CD4-positive, alpha-beta T cell (primary cell): ENCODE results near the gene SPOCD1. TPM values are rescaled to one million over a fixed set of nuclear protein-coding genes. Genes with fewer than 3 reads are reported as not detected.

ENCODE experiments used
- ATAC-seq: fragments of 200-7000 bp; cut with Tn5 transposase; one replicate; pipeline ENCODE4 v1.10.0; 2022; ENCODE audit warnings: mild to moderate bottlenecking; ENCODE audit not compliant: poor library complexity
- CTCF ChIA-PET: fragments of 350-600 bp; sonication (Branson Sonifier 250); formaldehyde crosslinking; loops from one replicate; lab custom pipeline; 2021; ENCODE audit warnings: antibody characterized with exemption, inconsistent platforms; lab: Charles Lee
- POLR2A ChIA-PET: fragments of 350-600 bp; sonication (Branson Sonifier 250); formaldehyde crosslinking; loops from one replicate; lab custom pipeline; 2021; ENCODE audit warnings: antibody characterized with exemption, inconsistent platforms; lab: Charles Lee
- DNase-seq, 14 experiments: peaks; one replicate each; pipeline ENCODE4 v3.0.0-alpha.2; 2013 to 2020; ENCODE audit warnings: mixed read lengths in 2 of 14
- H3K27ac ChIP-seq, 2 donors: one replicate each; pipeline versions ENCODE4 v1.5.1 to v1.7.0; 2013; ENCODE audit warnings: low read length in 2 of 2, low read depth in 1 of 2, mild to moderate bottlenecking in 1 of 2
- H3K27me3 ChIP-seq, 2 experiments: 1 replicate in 1 of 2; 2 replicates in 1 of 2; pipeline versions ENCODE4 v1.6.1 to v1.7.0; 2013; ENCODE audit warnings: low read length in 2 of 2, control low read depth in 1 of 2, mild to moderate bottlenecking in 1 of 2, moderate library complexity in 1 of 2; ENCODE audit not compliant: insufficient read depth in 2 of 2, control insufficient read depth in 1 of 2
- H3K36me3 ChIP-seq: one replicate; pipeline ENCODE4 v1.6.1; 2013; ENCODE audit warnings: low read length, control low read depth; ENCODE audit not compliant: insufficient read depth
- H3K4me1 ChIP-seq: one replicate; pipeline ENCODE4 v1.6.1; 2013; ENCODE audit warnings: low read length, control low read depth; ENCODE audit not compliant: insufficient read depth
- H3K4me3 ChIP-seq: one replicate; pipeline ENCODE4 v1.5.1; 2013; ENCODE audit warnings: mild to moderate bottlenecking, low read length, moderate library complexity
- H3K9me3 ChIP-seq, 2 experiments: 1 replicate in 1 of 2; 2 replicates in 1 of 2; pipeline versions ENCODE4 v1.6.1 to v1.7.0; 2013; ENCODE audit warnings: low read length in 2 of 2, mild to moderate bottlenecking in 2 of 2, control low read depth in 1 of 2, moderate library complexity in 1 of 2; ENCODE audit not compliant: control insufficient read depth in 1 of 2, insufficient read depth in 1 of 2
- H3K27ac Mint-ChIP-seq: one replicate; pipeline ENCODE4 v1.8.0; 2020; ENCODE audit warnings: mixed read lengths
- H3K27me3 Mint-ChIP-seq: one replicate; pipeline ENCODE4 v1.8.0; 2021; ENCODE audit warnings: mixed read lengths
- H3K36me3 Mint-ChIP-seq: one replicate; pipeline ENCODE4 v1.8.0; 2021; ENCODE audit warnings: low read depth, mixed read lengths
- H3K4me1 Mint-ChIP-seq: one replicate; pipeline ENCODE4 v1.8.0; 2021; ENCODE audit warnings: low read depth, mixed read lengths
- H3K4me3 Mint-ChIP-seq: one replicate; pipeline ENCODE4 v1.8.0; 2020; ENCODE audit warnings: mild to moderate bottlenecking, mixed read lengths
- H3K9me3 Mint-ChIP-seq: one replicate; pipeline ENCODE4 v1.8.0; 2020; ENCODE audit warnings: mixed read lengths
- intact Hi-C, 2 experiments: fragments of 100-400 bp; cut with DNase I in 1 of 2; cut with micrococcal nuclease in 1 of 2; formaldehyde crosslinking; loops; one replicate each; pipeline versions ENCODE4 v1.15.1 to v1.9.0; 2023 to 2025; cut with DNase I, micrococcal nuclease
- total RNA-seq, 174 experiments: library from RNA in 2 of 174; stranded (reverse) in 2 of 174; gene quantifications; one replicate each; pipeline ENCODE4 v1.2.3 and lab custom pipeline; 2021 to 2026
- TF ChIP-seq, protein P1 (sequence below): fragments of 200-600 bp; IDR thresholded peaks from one replicate; pipeline ENCODE4 v1.8.0; 2022; ENCODE audit warnings: antibody characterized with exemption, mild to moderate bottlenecking

SPOCD1 gene
- total RNA-seq, 2 experiments from 2014 or later, result 0.11 to 0.27 TPM

- Histone ChIP-seq H3K36me3 (no peaks in the 10 kb centered on the region), H3K27ac (no peak overlapping the region), H3K27me3 (no peaks in the 10 kb centered on the region), H3K4me1 (peaks cover 23% of the 10 kb centered on the region), H3K9me3 (no peaks in the 10 kb centered on the region), H3K4me3 (no peak overlapping the region)
- TF ChIP-seq, protein P1, sequence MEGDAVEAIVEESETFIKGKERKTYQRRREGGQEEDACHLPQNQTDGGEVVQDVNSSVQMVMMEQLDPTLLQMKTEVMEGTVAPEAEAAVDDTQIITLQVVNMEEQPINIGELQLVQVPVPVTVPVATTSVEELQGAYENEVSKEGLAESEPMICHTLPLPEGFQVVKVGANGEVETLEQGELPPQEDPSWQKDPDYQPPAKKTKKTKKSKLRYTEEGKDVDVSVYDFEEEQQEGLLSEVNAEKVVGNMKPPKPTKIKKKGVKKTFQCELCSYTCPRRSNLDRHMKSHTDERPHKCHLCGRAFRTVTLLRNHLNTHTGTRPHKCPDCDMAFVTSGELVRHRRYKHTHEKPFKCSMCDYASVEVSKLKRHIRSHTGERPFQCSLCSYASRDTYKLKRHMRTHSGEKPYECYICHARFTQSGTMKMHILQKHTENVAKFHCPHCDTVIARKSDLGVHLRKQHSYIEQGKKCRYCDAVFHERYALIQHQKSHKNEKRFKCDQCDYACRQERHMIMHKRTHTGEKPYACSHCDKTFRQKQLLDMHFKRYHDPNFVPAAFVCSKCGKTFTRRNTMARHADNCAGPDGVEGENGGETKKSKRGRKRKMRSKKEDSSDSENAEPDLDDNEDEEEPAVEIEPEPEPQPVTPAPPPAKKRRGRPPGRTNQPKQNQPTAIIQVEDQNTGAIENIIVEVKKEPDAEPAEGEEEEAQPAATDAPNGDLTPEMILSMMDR, result no peak
- DNase-seq, result no peak
- no peaks in the 10 kb centered on the region for H3K27me3 Mint-ChIP-seq
- POLR2A ChIA-PET, result no interaction called here
- no peak overlapping the region for H3K4me3 Mint-ChIP-seq
- no peaks in the 10 kb centered on the region for H3K9me3 Mint-ChIP-seq
- CTCF ChIA-PET, result no interaction called here
- ATAC-seq, result no peak
- H3K27ac Mint-ChIP-seq, result no peak overlapping the region
- no peaks in the 10 kb centered on the region for H3K36me3 Mint-ChIP-seq
- intact Hi-C loops, result no loop called here
- peaks cover 10% of the 10 kb centered on the region for H3K4me1 Mint-ChIP-seq
Observed at GRCh38 chr1:31755850-31756492, 59.9 kb downstream of the SPOCD1 start.

DNA sequence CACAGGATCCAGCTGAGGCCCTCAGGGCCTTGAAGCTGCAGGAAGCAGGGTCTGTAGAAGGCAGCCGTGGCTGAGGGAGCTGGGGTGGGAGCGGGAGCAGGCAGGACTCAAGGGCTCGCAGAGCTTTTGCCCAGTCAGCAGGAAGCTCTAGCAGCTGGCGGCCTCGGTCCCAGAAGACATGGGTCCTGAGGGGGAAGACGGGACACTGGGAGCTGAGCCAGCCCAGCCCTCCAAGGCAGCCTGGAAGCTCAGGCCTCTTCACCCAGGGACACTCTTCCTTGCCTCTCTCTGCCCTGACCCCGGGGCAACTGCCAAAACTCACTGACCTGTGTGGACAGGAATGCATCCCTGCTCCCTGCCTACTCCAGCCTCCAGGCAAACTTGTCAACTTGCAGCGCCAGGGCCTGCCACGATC, 60.6 kb downstream of the SPOCD1 start:
- no peak for DNase-seq
- intact Hi-C loops, result no loop called here
- H3K36me3 Mint-ChIP-seq, result no peaks in the 10 kb centered on the region
- no peak overlapping the region for H3K27ac Mint-ChIP-seq
- H3K27me3 ChIP-seq, result no peaks in the 10 kb centered on the region
- ChIA-PET CTCF (no interaction called here), POLR2A (no interaction called here)
- no peak overlapping the region for H3K27ac ChIP-seq
- H3K4me1 ChIP-seq, result peaks cover 24% of the 10 kb centered on the region
- H3K36me3 ChIP-seq, result no peaks in the 10 kb centered on the region
- ATAC-seq, result no peak
- peaks cover 13% of the 10 kb centered on the region for H3K4me1 Mint-ChIP-seq
- no peak overlapping the region for H3K4me3 ChIP-seq
- no peak overlapping the region for H3K4me3 Mint-ChIP-seq
- H3K9me3 Mint-ChIP-seq, result no peaks in the 10 kb centered on the region
- H3K27me3 Mint-ChIP-seq, result no peaks in the 10 kb centered on the region
- TF ChIP-seq, protein P1, result no peak
- no peaks in the 10 kb centered on the region for H3K9me3 ChIP-seq

GRCh38 chr1:31754397-31754796, 61.4 kb downstream of the SPOCD1 start:
- CTCF ChIA-PET, result interaction anchor here (0.7 kb wide), 1 partner anchor 11 kb away, joined by 3 read pairs; no protein-coding TSS in a partner anchor

More at GRCh38 chr1:31754397-31754796, 61.4 kb downstream of the SPOCD1 start:
- Histone ChIP-seq H3K4me3 (no peak overlapping the region), H3K4me1 (peaks cover 21% of the 10 kb centered on the region), H3K36me3 (no peaks in the 10 kb centered on the region), H3K27ac (no peak overlapping the region), H3K9me3 (no peaks in the 10 kb centered on the region), H3K27me3 (no peaks in the 10 kb centered on the region)
- intact Hi-C loops, result no loop called here
- H3K4me3 Mint-ChIP-seq, result no peak overlapping the region
- TF ChIP-seq, protein P1, result no peak
- DNase-seq (no peak), ATAC-seq (no peak)
- H3K27ac Mint-ChIP-seq, result no peak overlapping the region
- no peaks in the 10 kb centered on the region for H3K27me3 Mint-ChIP-seq
- peaks cover 13% of the 10 kb centered on the region for H3K4me1 Mint-ChIP-seq
- POLR2A ChIA-PET, result no interaction called here
- no peaks in the 10 kb centered on the region for H3K36me3 Mint-ChIP-seq
- H3K9me3 Mint-ChIP-seq, result no peaks in the 10 kb centered on the region
